Esophagus muscularis mucosa (tissue), 3 donors: ENCODE measurements around the gene FEZ2.

Experiments
- CTCF ChIP-seq, 3 experiments: fragments of 200-600 bp in 2 of 3; fragments of 450-650 bp in 1 of 3; sonication (generic) in 2 of 3; IDR thresholded peaks; one replicate each; pipeline ENCODE4 v1.5.1; 2017 to 2019; ENCODE audit warnings: antibody characterized with exemption in 3 of 3, mild to moderate bottlenecking in 2 of 3, moderate library complexity in 1 of 3
- POLR2A ChIP-seq: fragments of 450-650 bp; IDR thresholded peaks from one replicate; pipeline ENCODE4 v1.6.1; 2017; ENCODE audit warnings: antibody characterized with exemption, moderate library complexity, mild to moderate bottlenecking, low read depth

GRCh38 chr2:36606925-36607324, 9.0 kb upstream of the FEZ2 start:
- TF ChIP-seq POLR2A (no peak), CTCF (IDR thresholded peaks at IDR 0.05) (no peak)
